H9 (cell line): ENCODE data around the gene CD151. TPM values are rescaled to one million over a fixed set of nuclear protein-coding genes. Genes with fewer than 3 reads are reported as not detected.

ENCODE experiments used
- DNase-seq: peaks from one replicate; pipeline ENCODE4 v3.0.0-alpha.2; 2017
- H2AFZ ChIP-seq: one replicate; pipeline ENCODE4 v1.6.1; 2013; ENCODE audit warnings: mild to moderate bottlenecking, low read length, control low read depth, moderate library complexity
- H2AK5ac ChIP-seq: 2 replicates; pipeline ENCODE4 v1.6.1; 2013; ENCODE audit warnings: low read length, control low read depth, mixed read lengths; ENCODE audit not compliant: insufficient read length
- H2BK120ac ChIP-seq: one replicate; pipeline ENCODE4 v1.6.1; 2013; ENCODE audit warnings: low read depth, mild to moderate bottlenecking, low read length, control low read depth, inconsistent platforms; ENCODE audit not compliant: poor library complexity, severe bottlenecking
- H2BK12ac ChIP-seq: 2 replicates; pipeline ENCODE4 v1.6.1; 2013; ENCODE audit warnings: low read length, control low read depth, mixed read lengths, low read depth; ENCODE audit not compliant: insufficient read length
- H2BK15ac ChIP-seq: 2 replicates; pipeline ENCODE4 v1.6.1; 2013; ENCODE audit warnings: low read depth, low read length, control low read depth
- H2BK20ac ChIP-seq: one replicate; pipeline ENCODE4 v1.6.1; 2013; ENCODE audit warnings: low read depth, mild to moderate bottlenecking, low read length, control low read depth, inconsistent platforms; ENCODE audit not compliant: poor library complexity, severe bottlenecking
- H2BK5ac ChIP-seq: 2 replicates; pipeline ENCODE4 v1.6.1; 2013; ENCODE audit warnings: low read length, control low read depth, mixed read lengths; ENCODE audit not compliant: insufficient read length
- H3K14ac ChIP-seq: 2 replicates; pipeline ENCODE4 v1.6.1; 2013; ENCODE audit warnings: low read length, control low read depth; ENCODE audit not compliant: insufficient read depth
- H3K18ac ChIP-seq: 2 replicates; pipeline ENCODE4 v1.6.1; 2013; ENCODE audit warnings: low read depth, mild to moderate bottlenecking, mixed read lengths, low read length, control low read depth; ENCODE audit not compliant: insufficient read length
- H3K23ac ChIP-seq: 2 replicates; pipeline ENCODE4 v1.6.1; 2013; ENCODE audit warnings: low read length, control low read depth, mixed read lengths, low read depth; ENCODE audit not compliant: insufficient read length
- H3K23me2 ChIP-seq: 2 replicates; pipeline ENCODE4 v1.6.1; 2013; ENCODE audit warnings: low read depth, mild to moderate bottlenecking, mixed read lengths, low read length, control low read depth; ENCODE audit not compliant: insufficient read length, poor library complexity, severe bottlenecking
- H3K27ac ChIP-seq: 2 replicates; pipeline ENCODE4 v1.5.1; 2013; ENCODE audit warnings: low read length, control low read depth, mixed read lengths, low read depth; ENCODE audit not compliant: insufficient read length
- H3K27me3 ChIP-seq: 2 replicates; pipeline ENCODE4 v1.6.1; 2013; ENCODE audit warnings: low read length, control low read depth, inconsistent platforms; ENCODE audit not compliant: insufficient read depth
- H3K4ac ChIP-seq: 2 replicates; pipeline ENCODE4 v1.6.1; 2013; ENCODE audit warnings: low read depth, mild to moderate bottlenecking, control low read depth, inconsistent platforms, low read length, moderate library complexity
- H3K4me1 ChIP-seq: 2 replicates; pipeline ENCODE4 v1.6.1; 2013; ENCODE audit warnings: low read length, control low read depth, inconsistent platforms; ENCODE audit not compliant: insufficient read depth
- H3K4me2 ChIP-seq: 2 replicates; pipeline ENCODE4 v1.6.1; 2013; ENCODE audit warnings: low read length, control low read depth, mixed read lengths; ENCODE audit not compliant: insufficient read length, insufficient read depth
- H3K56ac ChIP-seq: 2 replicates; pipeline ENCODE4 v1.6.1; 2013; ENCODE audit warnings: low read depth, mild to moderate bottlenecking, mixed read lengths, low read length, control low read depth; ENCODE audit not compliant: insufficient read length
- H3K79me1 ChIP-seq: 2 replicates; pipeline ENCODE4 v1.6.1; 2013; ENCODE audit warnings: low read depth, mild to moderate bottlenecking, moderate library complexity, low read length, control low read depth, inconsistent platforms; ENCODE audit not compliant: insufficient read depth, poor library complexity, severe bottlenecking
- H3K79me2 ChIP-seq: 2 replicates; pipeline ENCODE4 v1.6.1; 2013; ENCODE audit warnings: low read length, control low read depth, inconsistent platforms; ENCODE audit not compliant: insufficient read depth
- H3K9ac ChIP-seq: 2 replicates; pipeline ENCODE4 v1.6.1; 2013; ENCODE audit warnings: low read length, control low read depth, mixed read lengths; ENCODE audit not compliant: insufficient read length; ENCODE audit errors: extremely low read depth
- H3K9me3 ChIP-seq: one replicate; pipeline ENCODE4 v1.6.1; 2013; ENCODE audit warnings: low read depth, low read length, inconsistent platforms; ENCODE audit not compliant: control insufficient read depth
- H3T11ph ChIP-seq: one replicate; pipeline ENCODE4 v1.6.1; 2013; ENCODE audit warnings: mild to moderate bottlenecking, low read length, control low read depth, inconsistent platforms
- H4K20me1 ChIP-seq: one replicate; pipeline ENCODE4 v1.6.1; 2013; ENCODE audit not compliant: control insufficient read depth, insufficient read length, insufficient read depth
- H4K5ac ChIP-seq: 2 replicates; pipeline ENCODE4 v1.6.1; 2013; ENCODE audit warnings: low read depth, mild to moderate bottlenecking, mixed read lengths, low read length, control low read depth; ENCODE audit not compliant: insufficient read length
- H4K8ac ChIP-seq: replicated peaks from 2 replicates; pipeline ENCODE4 v1.6.1; 2013; ENCODE audit warnings: low read length, control low read depth, mixed read lengths, low read depth; ENCODE audit not compliant: insufficient read length
- H4K91ac ChIP-seq: 2 replicates; pipeline ENCODE4 v1.6.1; 2013; ENCODE audit warnings: low read depth, mild to moderate bottlenecking, moderate library complexity, mixed read lengths, low read length, control low read depth; ENCODE audit not compliant: insufficient read length
- H3K27ac Mint-ChIP-seq, 3 experiments: 2 replicates in 2 of 3; 3 replicates in 1 of 3; pipeline ENCODE4 v1.8.0; 2020 to 2021; ENCODE audit warnings: mixed read lengths in 3 of 3, mild to moderate bottlenecking in 1 of 3, moderate library complexity in 1 of 3
- H3K27me3 Mint-ChIP-seq: 2 replicates; pipeline ENCODE4 v1.8.0; 2021; ENCODE audit warnings: low read depth, mild to moderate bottlenecking, moderate library complexity, mixed read lengths
- H3K36me3 Mint-ChIP-seq, 3 experiments: 2 replicates in 2 of 3; 3 replicates in 1 of 3; pipeline ENCODE4 v1.8.0; 2020 to 2021; ENCODE audit warnings: low read depth in 3 of 3, mixed read lengths in 3 of 3; ENCODE audit not compliant: insufficient read depth in 1 of 3
- H3K4me1 Mint-ChIP-seq, 2 experiments: 2 replicates each; pipeline ENCODE4 v1.8.0; 2020; ENCODE audit warnings: mixed read lengths in 2 of 2
- H3K4me3 Mint-ChIP-seq, 2 experiments: 2 replicates in 1 of 2; 3 replicates in 1 of 2; pipeline ENCODE4 v1.8.0; 2020 to 2021; ENCODE audit warnings: mild to moderate bottlenecking in 2 of 2, mixed read lengths in 2 of 2, moderate library complexity in 1 of 2
- H3K9me3 Mint-ChIP-seq, 2 experiments: 2 replicates in 1 of 2; 3 replicates in 1 of 2; pipeline ENCODE4 v1.8.0; 2020; ENCODE audit warnings: mild to moderate bottlenecking in 2 of 2, mixed read lengths in 2 of 2, moderate library complexity in 1 of 2
- WGBS: extraction: QIAGEN DNeasy Blood & Tissue Kit; methylation state at CpG from one replicate; pipeline ENCODE4 v1.1.7; 2013; ENCODE audit warnings: missing lambda C conversion rate, low lambda C conversion rate, mixed read lengths; ENCODE audit not compliant: insufficient read length; ENCODE audit errors: extremely low coverage; 5-methylcytosine and 5-hydroxymethylcytosine counted together
- total RNA-seq: library from RNA; stranded (reverse); gene quantifications from 2 replicates; pipeline ENCODE4 v1.2.1, GENCODE V29; 2021
- TF ChIP-seq, protein P1 (sequence below): fragments of 200-600 bp; sonication (generic); conservative IDR thresholded peaks from 3 replicates; pipeline ENCODE4 v1.8.0; 2021; ENCODE audit warnings: antibody characterized with exemption, mild to moderate bottlenecking

Gene CD151
- total RNA-seq, 1 experiment from 2014 or later = 138 TPM

DNA sequence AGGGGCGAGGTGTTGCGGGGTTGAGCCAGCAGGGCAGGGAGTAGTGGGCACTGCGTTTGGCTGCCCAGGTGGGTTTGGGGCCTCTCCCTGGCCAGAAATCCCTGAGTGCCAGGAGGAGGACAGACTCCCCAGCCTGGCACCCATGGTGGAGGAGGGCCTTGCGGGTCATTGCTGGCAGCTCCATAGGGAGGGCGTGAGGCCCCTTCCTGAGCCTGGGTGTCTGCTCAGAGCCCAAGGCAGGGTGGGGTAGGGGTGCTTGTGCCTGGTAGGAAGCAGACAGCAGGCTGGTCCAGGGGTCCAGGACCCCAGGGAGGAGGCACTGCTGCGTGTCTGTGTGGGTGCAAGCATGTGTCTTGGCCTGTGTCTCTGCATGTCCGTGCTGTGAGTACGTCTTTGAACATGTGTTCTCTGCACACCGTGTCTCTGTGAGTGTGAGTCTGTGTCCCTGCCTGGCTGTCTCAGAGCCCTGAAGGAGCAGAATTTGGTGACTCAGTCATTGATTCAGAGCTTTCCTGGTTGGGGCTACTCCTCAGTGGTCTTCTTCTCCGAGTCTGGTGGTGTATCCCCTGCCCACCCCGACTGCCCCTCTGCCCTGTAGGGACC is 13.8 kb downstream of the CD151 start:
- H3K4ac ChIP-seq = no peak overlapping the region
- no peaks in the 10 kb centered on the region for H3K36me3 Mint-ChIP-seq
- H3K79me2 ChIP-seq = no peaks in the 10 kb centered on the region; the same call in 1 of the 2 replicates
- no peak overlapping the region for H3K4me2 ChIP-seq
- no peak for DNase-seq
- peaks cover 7% of the 10 kb centered on the region for H3K27me3 Mint-ChIP-seq
- no peak overlapping the region for H2BK5ac ChIP-seq
- H3K14ac ChIP-seq = no peak overlapping the region; the same call in 1 of the 2 replicates
- H4K91ac ChIP-seq = no peak overlapping the region
- peaks cover 24% of the 10 kb centered on the region for H3K23me2 ChIP-seq
- H3K9me3 ChIP-seq = no peaks in the 10 kb centered on the region
- H3K27ac Mint-ChIP-seq = peak overlapping the region in 1 of 3 experiments; percentile 59; a peak in 1 of 7 replicates
- no peaks in the 10 kb centered on the region for H3K9me3 Mint-ChIP-seq
- H3K27me3 ChIP-seq = no peaks in the 10 kb centered on the region; the same call in 1 of the 2 replicates
- H2BK12ac ChIP-seq = no peak overlapping the region
- peak overlapping the region in 1 of 2 experiments; percentile 35; a peak in 2 of 5 replicates for H3K4me3 Mint-ChIP-seq
- H2BK15ac ChIP-seq = no peak overlapping the region
- peaks cover 2% of the 10 kb centered on the region; the same call in 1 of the 2 replicates for H3K4me1 ChIP-seq
- H2BK20ac ChIP-seq = no peak overlapping the region
- H3K56ac ChIP-seq = no peak overlapping the region
- H3T11ph ChIP-seq = no peak overlapping the region
- no peak overlapping the region for H3K23ac ChIP-seq
- no peak overlapping the region for H4K8ac ChIP-seq
- TF ChIP-seq, protein P1, sequence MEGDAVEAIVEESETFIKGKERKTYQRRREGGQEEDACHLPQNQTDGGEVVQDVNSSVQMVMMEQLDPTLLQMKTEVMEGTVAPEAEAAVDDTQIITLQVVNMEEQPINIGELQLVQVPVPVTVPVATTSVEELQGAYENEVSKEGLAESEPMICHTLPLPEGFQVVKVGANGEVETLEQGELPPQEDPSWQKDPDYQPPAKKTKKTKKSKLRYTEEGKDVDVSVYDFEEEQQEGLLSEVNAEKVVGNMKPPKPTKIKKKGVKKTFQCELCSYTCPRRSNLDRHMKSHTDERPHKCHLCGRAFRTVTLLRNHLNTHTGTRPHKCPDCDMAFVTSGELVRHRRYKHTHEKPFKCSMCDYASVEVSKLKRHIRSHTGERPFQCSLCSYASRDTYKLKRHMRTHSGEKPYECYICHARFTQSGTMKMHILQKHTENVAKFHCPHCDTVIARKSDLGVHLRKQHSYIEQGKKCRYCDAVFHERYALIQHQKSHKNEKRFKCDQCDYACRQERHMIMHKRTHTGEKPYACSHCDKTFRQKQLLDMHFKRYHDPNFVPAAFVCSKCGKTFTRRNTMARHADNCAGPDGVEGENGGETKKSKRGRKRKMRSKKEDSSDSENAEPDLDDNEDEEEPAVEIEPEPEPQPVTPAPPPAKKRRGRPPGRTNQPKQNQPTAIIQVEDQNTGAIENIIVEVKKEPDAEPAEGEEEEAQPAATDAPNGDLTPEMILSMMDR = no peak
- H3K9ac ChIP-seq = no peak overlapping the region
- peaks cover 6% of the 10 kb centered on the region for H4K20me1 ChIP-seq
- H3K4me1 Mint-ChIP-seq = peaks cover 11 to 32% of the 10 kb centered on the region in 2 experiments
- H3K18ac ChIP-seq = no peak overlapping the region
- no CpG with 5 or more reads among the region's 11 CpGs for WGBS
- no peak overlapping the region for H4K5ac ChIP-seq
- no peak overlapping the region for H2AK5ac ChIP-seq
- H3K27ac ChIP-seq = no peak overlapping the region
- no peak overlapping the region for H2BK120ac ChIP-seq
- H3K79me1 ChIP-seq = peaks cover 2% of the 10 kb centered on the region
- no peak overlapping the region for H2AFZ ChIP-seq
